Duodenal mucosa (tissue), 2 donors: ENCODE results near the gene SLC25A39.

Experiments used
- H3K27ac ChIP-seq: one replicate; pipeline ENCODE4 v1.7.0; 2013; ENCODE audit warnings: low read depth, low read length
- H3K27me3 ChIP-seq, 2 donors: one replicate each; pipeline ENCODE4 v1.7.0; 2013; ENCODE audit warnings: low read length in 2 of 2, control low read depth in 1 of 2; ENCODE audit not compliant: insufficient read depth in 2 of 2, control insufficient read depth in 1 of 2
- H3K36me3 ChIP-seq, 2 donors: one replicate each; pipeline ENCODE4 v1.7.0; 2013; ENCODE audit warnings: low read length in 2 of 2, control low read depth in 1 of 2; ENCODE audit not compliant: insufficient read depth in 2 of 2, control insufficient read depth in 1 of 2
- H3K4me1 ChIP-seq, 2 donors: one replicate each; pipeline ENCODE4 v1.7.0; 2013; ENCODE audit warnings: low read length in 2 of 2, control low read depth in 1 of 2; ENCODE audit not compliant: insufficient read depth in 2 of 2, control insufficient read depth in 1 of 2
- H3K4me3 ChIP-seq, 2 donors: one replicate each; pipeline ENCODE4 v1.7.0; 2013; ENCODE audit warnings: low read length in 2 of 2, low read depth in 1 of 2
- H3K9ac ChIP-seq, 2 donors: one replicate each; pipeline ENCODE4 v1.7.0; 2013; ENCODE audit warnings: low read length in 2 of 2, low read depth in 1 of 2
- H3K9me3 ChIP-seq, 2 donors: one replicate each; pipeline ENCODE4 v1.7.0; 2013; ENCODE audit warnings: low read length in 2 of 2, control low read depth in 1 of 2; ENCODE audit not compliant: control insufficient read depth in 1 of 2

Gene SLC25A39

GRCh38 chr17:44362459-44362948 lies 37.9 kb upstream of the SLC25A39 start:
- Histone ChIP-seq H3K4me3 (no peak overlapping the region), H3K36me3 (no peaks in the 10 kb centered on the region), H3K9me3 (no peaks in the 10 kb centered on the region), H3K4me1 (no peaks in the 10 kb centered on the region), H3K9ac (no peak overlapping the region), H3K27me3 (peaks cover 13 to 27% of the 10 kb centered on the region in 2 donors), H3K27ac (no peak overlapping the region)

DNA sequence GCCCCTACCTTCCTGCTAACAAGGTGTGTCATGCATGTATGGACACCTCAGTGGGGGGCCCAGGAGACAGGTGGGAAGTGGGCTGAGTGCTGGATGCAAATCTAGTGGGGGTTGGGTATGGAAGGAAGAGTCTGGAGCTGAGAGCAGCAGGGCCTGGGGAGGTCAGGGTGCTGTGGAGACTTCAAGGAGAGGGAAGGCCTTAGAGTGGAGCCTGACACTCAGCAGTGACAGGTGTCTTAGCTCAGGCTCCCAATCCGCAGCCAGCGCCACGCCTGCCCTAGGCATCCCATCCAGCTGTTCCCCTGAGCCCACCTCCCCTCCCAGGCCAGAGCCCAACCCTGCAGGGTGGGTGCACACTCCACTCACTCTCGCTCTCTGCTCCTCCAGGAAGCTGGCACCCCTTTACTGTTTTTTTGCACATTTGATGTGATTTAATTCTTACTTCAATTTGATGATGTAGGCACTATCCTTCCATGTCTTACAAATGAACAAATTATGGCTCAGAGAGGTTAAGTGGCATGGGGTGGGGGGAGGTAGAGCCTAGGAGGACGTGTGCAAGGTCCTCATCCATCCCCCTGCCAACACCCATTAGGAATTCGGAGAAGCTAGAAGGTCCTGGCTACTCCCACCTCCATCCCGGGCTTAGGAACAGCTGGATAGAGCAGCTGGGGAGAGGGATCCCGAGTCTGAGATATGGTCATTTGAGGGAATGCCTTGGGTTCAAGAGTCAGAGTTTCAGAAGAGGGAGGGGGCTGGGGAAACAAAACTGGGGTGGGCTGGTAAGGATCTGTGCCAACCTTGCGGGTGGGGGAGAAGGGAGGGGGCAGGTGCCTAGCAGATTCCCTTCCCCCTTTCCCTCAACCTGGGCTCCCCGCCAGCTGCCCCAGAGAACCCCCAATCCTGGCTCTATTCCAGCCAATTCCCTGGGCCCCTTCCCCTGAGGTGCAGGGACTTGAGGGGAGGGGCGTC lies 37.0 kb upstream of the SLC25A39 start:
- Histone ChIP-seq H3K27me3 (peaks cover 13 to 27% of the 10 kb centered on the region in 2 donors), H3K9me3 (no peaks in the 10 kb centered on the region), H3K36me3 (no peaks in the 10 kb centered on the region), H3K4me3 (no peak overlapping the region), H3K4me1 (no peaks in the 10 kb centered on the region), H3K27ac (no peak overlapping the region), H3K9ac (no peak overlapping the region)

- no peak overlapping the region for H3K4me3 ChIP-seq
- no peak overlapping the region for H3K27ac ChIP-seq
- peaks cover 13 to 21% of the 10 kb centered on the region in 2 donors for H3K27me3 ChIP-seq
- no peak overlapping the region for H3K9ac ChIP-seq
- no peaks in the 10 kb centered on the region for H3K9me3 ChIP-seq
- no peaks in the 10 kb centered on the region for H3K36me3 ChIP-seq
- H3K4me1 ChIP-seq: no peaks in the 10 kb centered on the region
Observed at GRCh38 chr17:44360826-44361225, 36.2 kb upstream of the SLC25A39 start.

- H3K4me1 ChIP-seq: no peaks in the 10 kb centered on the region
- no peak overlapping the region for H3K27ac ChIP-seq
- no peak overlapping the region for H3K4me3 ChIP-seq
- H3K27me3 ChIP-seq: peaks cover 13 to 21% of the 10 kb centered on the region in 2 donors
- H3K9me3 ChIP-seq: no peaks in the 10 kb centered on the region
- H3K36me3 ChIP-seq: no peaks in the 10 kb centered on the region
- H3K9ac ChIP-seq: no peak overlapping the region
Observed at GRCh38 chr17:44360144-44360533, 35.5 kb upstream of the SLC25A39 start.

DNA sequence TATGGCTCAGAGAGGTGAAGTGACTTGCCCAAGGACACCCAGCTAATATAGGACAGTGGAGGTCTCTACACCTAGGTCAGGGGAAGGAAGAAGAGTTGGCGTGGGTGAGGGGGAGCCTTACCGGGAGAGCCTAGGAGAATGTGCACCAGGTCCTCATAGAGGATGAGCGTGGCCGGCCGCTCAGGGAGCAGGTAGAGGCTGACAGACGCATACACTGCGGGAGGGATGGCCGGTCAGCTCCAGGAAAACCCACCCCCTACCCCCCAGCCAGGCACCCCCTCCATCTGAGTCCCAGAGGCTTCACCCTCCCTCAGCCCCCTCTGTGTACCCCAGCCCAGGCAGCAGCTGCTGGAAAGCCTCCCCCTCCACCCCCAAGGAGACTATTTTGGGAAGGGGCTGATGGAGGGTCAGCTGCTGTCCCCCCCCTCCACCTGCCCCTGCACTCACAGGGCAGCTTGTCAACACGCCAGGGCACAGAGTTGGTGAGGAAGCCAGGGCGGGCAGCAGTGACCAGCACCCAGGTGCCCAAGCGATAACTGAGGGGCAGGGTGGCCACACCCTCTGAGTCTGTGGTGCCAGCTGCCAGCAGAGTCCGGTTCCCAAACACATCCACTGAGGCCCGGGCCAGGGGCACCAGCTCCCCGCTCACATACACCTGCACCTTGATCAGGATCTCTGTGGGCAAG lies 35.0 kb upstream of the SLC25A39 start:
- H3K36me3 ChIP-seq: no peaks in the 10 kb centered on the region
- no peak overlapping the region for H3K4me3 ChIP-seq
- H3K27ac ChIP-seq: no peak overlapping the region
- no peaks in the 10 kb centered on the region for H3K9me3 ChIP-seq
- H3K27me3 ChIP-seq: peaks cover 13 to 18% of the 10 kb centered on the region in 2 donors
- no peak overlapping the region for H3K9ac ChIP-seq
- H3K4me1 ChIP-seq: no peaks in the 10 kb centered on the region

DNA sequence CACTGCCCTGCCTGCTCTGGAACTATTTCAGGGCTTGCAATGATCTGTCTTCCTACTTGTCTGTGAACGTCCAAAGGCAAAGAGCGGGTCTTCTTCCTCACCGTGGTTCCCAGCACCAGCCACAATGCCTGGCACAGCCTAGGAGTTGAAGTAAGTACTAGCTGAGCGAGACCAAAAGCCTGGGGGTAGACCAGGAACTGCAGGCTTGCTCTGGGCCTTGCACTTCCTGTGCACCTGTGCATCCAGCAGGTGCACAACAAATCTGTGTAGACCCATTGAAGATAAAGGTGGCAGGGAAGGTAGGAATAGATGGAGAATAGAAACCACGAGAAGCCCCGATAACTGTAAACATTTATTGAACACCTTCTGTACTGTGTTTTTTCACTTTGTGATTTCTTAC lies 34.4 kb upstream of the SLC25A39 start:
- Histone ChIP-seq H3K4me1 (no peaks in the 10 kb centered on the region), H3K27ac (no peak overlapping the region), H3K36me3 (no peaks in the 10 kb centered on the region), H3K4me3 (no peak overlapping the region), H3K27me3 (peaks cover 13 to 18% of the 10 kb centered on the region in 2 donors), H3K9ac (no peak overlapping the region), H3K9me3 (no peaks in the 10 kb centered on the region)

GRCh38 chr17:44358066-44358465 lies 33.4 kb upstream of the SLC25A39 start:
- H3K36me3 ChIP-seq: no peaks in the 10 kb centered on the region

GRCh38 chr17:44356241-44356640 lies 31.6 kb upstream of the SLC25A39 start:
- no peaks in the 10 kb centered on the region for H3K9me3 ChIP-seq
- peaks cover under 1 to 16% of the 10 kb centered on the region in 2 donors for H3K36me3 ChIP-seq
- no peaks in the 10 kb centered on the region for H3K4me1 ChIP-seq
- H3K27ac ChIP-seq: no peak overlapping the region
- H3K4me3 ChIP-seq: no peak overlapping the region
- H3K27me3 ChIP-seq: peaks cover 0 to 10% of the 10 kb centered on the region in 2 donors
- H3K9ac ChIP-seq: no peak overlapping the region

More at GRCh38 chr17:44358066-44358465, 33.4 kb upstream of the SLC25A39 start:
- H3K4me1 ChIP-seq: no peaks in the 10 kb centered on the region
- H3K4me3 ChIP-seq: no peak overlapping the region
- H3K9ac ChIP-seq: no peak overlapping the region
- H3K27ac ChIP-seq: no peak overlapping the region
- H3K9me3 ChIP-seq: no peaks in the 10 kb centered on the region
- peaks cover 13 to 18% of the 10 kb centered on the region in 2 donors for H3K27me3 ChIP-seq

DNA sequence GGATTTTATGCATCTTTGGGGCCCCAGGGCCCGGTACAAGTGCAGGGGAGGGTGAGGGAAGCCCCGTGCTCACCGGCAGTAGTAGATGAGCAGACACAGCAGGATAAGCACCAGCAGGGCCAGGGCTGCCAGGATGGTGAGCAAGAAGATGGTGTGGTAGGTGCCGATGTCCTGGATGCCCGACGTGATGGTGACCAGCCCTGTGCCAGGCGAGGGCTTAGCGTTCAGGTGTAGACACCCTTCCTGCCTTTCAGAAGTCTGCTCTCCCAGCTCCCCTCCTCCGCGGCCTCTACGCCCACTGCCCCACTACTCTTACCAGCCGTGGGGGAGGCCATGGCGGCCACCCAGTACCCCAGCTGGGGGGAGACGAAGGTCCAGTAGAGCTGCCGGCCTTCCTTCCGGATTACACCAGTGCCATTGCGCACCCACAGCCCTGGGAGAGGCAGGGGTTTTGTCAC lies 31.0 kb upstream of the SLC25A39 start:
- Histone ChIP-seq H3K36me3 (peaks cover 5 to 22% of the 10 kb centered on the region in 2 donors), H3K9ac (no peak overlapping the region), H3K4me3 (no peak overlapping the region), H3K27me3 (peaks cover 0 to 6% of the 10 kb centered on the region in 2 donors), H3K27ac (no peak overlapping the region), H3K4me1 (no peaks in the 10 kb centered on the region), H3K9me3 (no peaks in the 10 kb centered on the region)
